WERI-Rb-1 (cell line): ENCODE data around the gene CTDNEP1.

Experiments used
- DNase-seq: peaks from one replicate; pipeline ENCODE4 v3.0.0-alpha.2; 2020
- H3K27ac ChIP-seq: fragments of 250-450 bp; sonication (Bioruptor Pico); 2 replicates; pipeline ENCODE4 v1.5.1; 2020; ENCODE audit warnings: mild to moderate bottlenecking, moderate library complexity
- H3K27me3 ChIP-seq: fragments of 250-450 bp; sonication (Bioruptor Pico); 2 replicates; pipeline ENCODE4 v1.5.1; 2021; ENCODE audit warnings: mild to moderate bottlenecking, low read depth, moderate library complexity; ENCODE audit not compliant: insufficient read depth, severe bottlenecking
- H3K36me3 ChIP-seq: fragments of 250-450 bp; sonication (Bioruptor Pico); 2 replicates; pipeline ENCODE4 v1.5.1; 2020; ENCODE audit warnings: mild to moderate bottlenecking, moderate library complexity
- H3K4me3 ChIP-seq: 2 replicates; pipeline ENCODE4 v1.5.1; 2011; ENCODE audit warnings: low read depth, mild to moderate bottlenecking, control low read depth, low read length
- H3K9me3 ChIP-seq: fragments of 250-450 bp; sonication (Bioruptor Pico); 2 replicates; pipeline ENCODE4 v1.5.1; 2021; ENCODE audit warnings: mild to moderate bottlenecking, moderate library complexity; ENCODE audit not compliant: severe bottlenecking
- TF ChIP-seq, protein P1 (sequence below): IDR thresholded peaks from 2 replicates; pipeline ENCODE4 v1.5.1; 2011; ENCODE audit warnings: low read depth, mild to moderate bottlenecking, control low read depth, inconsistent platforms, low read length

CTDNEP1 gene

GRCh38 chr17:7224110-7224509, 27.4 kb downstream of the CTDNEP1 start:
- TF ChIP-seq, protein P1, sequence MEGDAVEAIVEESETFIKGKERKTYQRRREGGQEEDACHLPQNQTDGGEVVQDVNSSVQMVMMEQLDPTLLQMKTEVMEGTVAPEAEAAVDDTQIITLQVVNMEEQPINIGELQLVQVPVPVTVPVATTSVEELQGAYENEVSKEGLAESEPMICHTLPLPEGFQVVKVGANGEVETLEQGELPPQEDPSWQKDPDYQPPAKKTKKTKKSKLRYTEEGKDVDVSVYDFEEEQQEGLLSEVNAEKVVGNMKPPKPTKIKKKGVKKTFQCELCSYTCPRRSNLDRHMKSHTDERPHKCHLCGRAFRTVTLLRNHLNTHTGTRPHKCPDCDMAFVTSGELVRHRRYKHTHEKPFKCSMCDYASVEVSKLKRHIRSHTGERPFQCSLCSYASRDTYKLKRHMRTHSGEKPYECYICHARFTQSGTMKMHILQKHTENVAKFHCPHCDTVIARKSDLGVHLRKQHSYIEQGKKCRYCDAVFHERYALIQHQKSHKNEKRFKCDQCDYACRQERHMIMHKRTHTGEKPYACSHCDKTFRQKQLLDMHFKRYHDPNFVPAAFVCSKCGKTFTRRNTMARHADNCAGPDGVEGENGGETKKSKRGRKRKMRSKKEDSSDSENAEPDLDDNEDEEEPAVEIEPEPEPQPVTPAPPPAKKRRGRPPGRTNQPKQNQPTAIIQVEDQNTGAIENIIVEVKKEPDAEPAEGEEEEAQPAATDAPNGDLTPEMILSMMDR: no peak
- no peak for DNase-seq
- Histone ChIP-seq H3K27ac (peak overlapping the region; percentile 45; the same call in 1 of the 2 replicates), H3K9me3 (no peaks in the 10 kb centered on the region), H3K36me3 (peaks cover 85% of the 10 kb centered on the region), H3K27me3 (no peaks in the 10 kb centered on the region), H3K4me3 (no peak overlapping the region)

DNA sequence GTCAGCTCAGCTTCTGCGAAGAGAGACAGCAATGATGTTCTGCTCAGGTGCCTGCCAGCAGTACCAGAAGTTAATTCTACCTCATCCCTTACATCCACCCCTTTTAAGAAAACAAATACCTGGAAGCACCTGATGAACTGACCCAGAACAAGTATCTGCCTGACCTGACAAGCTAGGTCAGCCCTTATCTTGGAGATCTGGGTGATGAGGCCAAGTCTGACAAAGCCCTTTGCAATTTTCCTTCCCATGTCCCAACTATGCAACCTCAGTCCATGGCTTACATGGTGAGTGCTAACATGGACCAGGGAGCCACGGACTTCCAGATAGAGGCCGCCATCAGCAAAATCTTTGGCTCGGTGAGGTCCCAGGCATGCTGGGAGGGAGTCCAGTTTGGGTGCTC, 28.2 kb downstream of the CTDNEP1 start:
- DNase-seq: no peak
- H3K27me3 ChIP-seq: no peaks in the 10 kb centered on the region
- no peaks in the 10 kb centered on the region for H3K9me3 ChIP-seq
- no peak overlapping the region for H3K4me3 ChIP-seq
- peaks cover 78% of the 10 kb centered on the region for H3K36me3 ChIP-seq
- TF ChIP-seq, protein P1: no peak
- H3K27ac ChIP-seq: no peak overlapping the region

GRCh38 chr17:7222972-7223292, 28.6 kb downstream of the CTDNEP1 start:
- DNase-seq: no peak
- Histone ChIP-seq H3K9me3 (no peaks in the 10 kb centered on the region), H3K36me3 (peaks cover 74% of the 10 kb centered on the region), H3K27me3 (no peaks in the 10 kb centered on the region), H3K27ac (no peak overlapping the region), H3K4me3 (no peak overlapping the region)
- TF ChIP-seq, protein P1: no peak

GRCh38 chr17:7222093-7222971, 29.2 kb downstream of the CTDNEP1 start:
- no peaks in the 10 kb centered on the region for H3K27me3 ChIP-seq
- H3K27ac ChIP-seq: 0 out of 2 replicates have a peak overlapping the region, but pooled peaks have one; percentile 14
- DNase-seq: no peak
- H3K36me3 ChIP-seq: peaks cover 68% of the 10 kb centered on the region
- H3K4me3 ChIP-seq: no peak overlapping the region
- H3K9me3 ChIP-seq: no peaks in the 10 kb centered on the region
- TF ChIP-seq, protein P1: no peak

- peaks cover 59% of the 10 kb centered on the region for H3K36me3 ChIP-seq
Observed at GRCh38 chr17:7221278-7222092, 30.0 kb downstream of the CTDNEP1 start.

More at GRCh38 chr17:7221278-7222092, 30.0 kb downstream of the CTDNEP1 start:
- TF ChIP-seq, protein P1: no peak
- H3K9me3 ChIP-seq: no peaks in the 10 kb centered on the region
- no peak overlapping the region for H3K4me3 ChIP-seq
- peak overlapping the region; percentile 94; the same call in 1 of the 2 replicates for H3K27ac ChIP-seq
- DNase-seq: no peak
- H3K27me3 ChIP-seq: no peaks in the 10 kb centered on the region
